NCI-H69 (cell line): ENCODE results near the gene FARP1.

Experiments used
- DNase-seq: peaks from one replicate; lab custom pipeline; 2025; lab: John Stamatoyannopoulos, UW

FARP1 gene

DNA sequence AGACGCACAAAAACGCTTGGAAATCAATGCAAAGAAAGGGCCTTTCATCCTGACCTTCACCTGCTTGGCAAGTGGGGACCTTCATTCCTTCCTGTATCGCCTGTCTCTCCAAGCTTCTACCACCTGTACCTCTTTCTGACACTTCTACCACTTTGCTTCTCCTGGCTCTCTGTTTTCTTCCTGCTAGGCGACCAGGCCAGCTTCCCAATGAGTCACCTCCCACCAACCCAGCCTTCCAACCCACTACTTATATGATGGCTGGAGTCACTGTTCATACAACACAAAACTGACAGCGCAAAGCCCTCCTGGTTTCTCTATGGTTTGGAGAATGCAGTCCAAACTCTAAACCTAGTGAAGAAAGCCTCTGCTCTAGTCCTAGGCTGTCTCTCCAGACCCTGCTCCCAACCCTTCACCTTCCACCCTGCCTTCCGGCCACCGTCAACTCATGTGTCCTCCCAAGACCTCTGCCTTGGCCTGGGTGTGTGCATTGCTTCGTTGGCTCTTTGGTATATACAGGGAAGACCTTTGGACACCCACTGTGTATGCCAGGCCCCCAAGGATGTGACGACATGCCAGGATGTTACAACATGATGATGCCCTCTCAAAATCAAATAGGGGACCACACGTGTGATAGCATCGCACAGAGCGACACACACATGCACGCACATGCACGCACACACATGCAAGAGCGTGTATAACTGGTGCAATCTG, 285.5 kb downstream of the FARP1 start:
- no peak for DNase-seq

DNA sequence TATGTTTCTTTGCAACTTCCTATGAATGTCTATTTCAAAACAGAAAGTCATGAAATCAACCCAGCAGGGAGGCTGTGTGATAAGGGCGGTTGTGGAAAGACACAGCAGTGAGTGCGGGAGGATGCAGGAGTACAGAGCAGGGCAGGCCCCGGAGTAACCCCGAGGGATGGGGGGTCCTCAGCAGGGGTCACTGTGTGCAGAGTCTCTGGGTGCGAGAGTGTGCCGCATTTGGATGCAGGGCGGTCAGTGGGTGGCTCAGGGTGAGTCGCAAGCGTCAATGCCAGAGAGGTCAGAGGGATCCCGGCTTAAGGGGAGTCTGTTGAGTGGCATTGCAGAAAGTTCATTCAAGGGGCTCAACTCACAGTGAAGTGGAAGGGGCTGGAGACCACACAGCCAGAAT, 286.2 kb downstream of the FARP1 start:
- no peak for DNase-seq

DNA sequence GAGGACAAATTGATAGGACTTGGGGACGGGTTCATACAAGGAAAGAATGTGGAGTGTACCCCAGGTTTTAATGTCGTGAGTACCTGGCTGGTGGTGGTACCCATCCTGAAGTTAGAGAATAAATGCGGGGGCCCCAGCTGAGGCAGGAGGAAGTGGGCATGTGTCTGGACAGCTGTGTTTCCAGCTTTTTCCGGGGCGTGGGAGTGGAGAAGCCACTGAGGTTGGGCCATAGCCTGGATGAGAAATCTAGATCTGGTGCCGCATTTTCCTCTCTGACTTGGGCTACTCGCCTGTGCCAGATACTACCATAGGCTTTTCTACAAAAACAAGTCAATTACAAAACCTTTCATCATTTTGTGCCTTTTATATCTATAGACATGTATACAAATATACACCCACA, 286.6 kb downstream of the FARP1 start:
- DNase-seq: no peak

GRCh38 chr13:98429977-98430736, 287.3 kb downstream of the FARP1 start:
- no peak for DNase-seq

GRCh38 chr13:98432638-98433037, 289.7 kb downstream of the FARP1 start:
- no peak for DNase-seq

GRCh38 chr13:98433654-98434053, 290.8 kb downstream of the FARP1 start:
- DNase-seq: no peak

DNA sequence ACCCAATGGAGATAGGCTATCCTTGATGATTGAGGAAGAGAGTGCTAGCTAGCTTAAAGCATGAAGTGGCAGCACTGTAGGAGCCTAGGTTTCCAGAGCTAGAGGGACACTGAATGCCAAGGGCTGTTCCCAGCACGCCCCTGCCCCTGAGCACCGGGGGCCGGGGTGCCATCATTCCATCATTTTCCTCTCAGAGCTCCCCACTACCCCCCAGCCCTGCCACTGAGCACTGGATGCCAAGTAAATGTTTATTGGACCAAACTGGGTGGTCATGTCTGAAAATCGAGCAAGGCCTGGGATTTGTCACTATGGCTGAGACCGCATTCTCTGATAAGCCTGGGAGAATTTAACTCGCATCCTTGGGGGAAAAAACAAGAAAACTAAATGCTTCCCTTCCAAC, 291.2 kb downstream of the FARP1 start:
- no peak for DNase-seq

- DNase-seq: no peak
These were observed 292.5 kb downstream of the FARP1 start for GRCh38 chr13:98435376-98435775.

DNA sequence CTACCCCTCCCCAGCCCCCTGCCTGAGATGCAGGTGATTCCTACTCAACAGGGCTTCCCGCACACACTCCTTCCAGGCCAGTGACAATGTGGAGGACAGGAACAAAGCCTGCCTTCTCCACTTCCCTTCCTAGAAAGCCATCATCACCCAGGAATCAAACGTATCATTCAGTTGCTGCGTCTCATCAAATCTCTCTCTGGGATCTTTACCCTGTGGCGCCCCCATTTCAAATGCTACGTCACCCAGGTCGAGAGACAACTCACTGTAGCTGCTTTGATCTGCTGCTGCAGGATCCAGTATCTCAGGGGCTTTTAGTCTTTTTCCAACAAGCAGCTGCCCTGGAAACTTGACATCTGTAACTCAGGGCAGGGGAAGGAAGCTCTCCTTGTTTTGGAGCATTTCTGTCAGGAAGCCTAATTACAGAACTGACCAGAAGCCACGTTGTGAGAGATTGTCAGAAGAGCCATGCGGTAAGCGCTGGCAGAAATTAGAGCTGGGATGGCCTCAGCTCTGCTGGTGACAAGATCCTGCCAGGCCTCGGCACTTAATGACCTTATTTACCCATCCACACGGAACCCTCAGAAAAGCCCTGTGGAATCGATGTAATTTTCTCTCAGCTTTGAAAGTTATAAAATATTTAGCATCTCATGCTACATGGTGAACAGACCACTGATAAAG, 293.5 kb downstream of the FARP1 start:
- DNase-seq: no peak

DNA sequence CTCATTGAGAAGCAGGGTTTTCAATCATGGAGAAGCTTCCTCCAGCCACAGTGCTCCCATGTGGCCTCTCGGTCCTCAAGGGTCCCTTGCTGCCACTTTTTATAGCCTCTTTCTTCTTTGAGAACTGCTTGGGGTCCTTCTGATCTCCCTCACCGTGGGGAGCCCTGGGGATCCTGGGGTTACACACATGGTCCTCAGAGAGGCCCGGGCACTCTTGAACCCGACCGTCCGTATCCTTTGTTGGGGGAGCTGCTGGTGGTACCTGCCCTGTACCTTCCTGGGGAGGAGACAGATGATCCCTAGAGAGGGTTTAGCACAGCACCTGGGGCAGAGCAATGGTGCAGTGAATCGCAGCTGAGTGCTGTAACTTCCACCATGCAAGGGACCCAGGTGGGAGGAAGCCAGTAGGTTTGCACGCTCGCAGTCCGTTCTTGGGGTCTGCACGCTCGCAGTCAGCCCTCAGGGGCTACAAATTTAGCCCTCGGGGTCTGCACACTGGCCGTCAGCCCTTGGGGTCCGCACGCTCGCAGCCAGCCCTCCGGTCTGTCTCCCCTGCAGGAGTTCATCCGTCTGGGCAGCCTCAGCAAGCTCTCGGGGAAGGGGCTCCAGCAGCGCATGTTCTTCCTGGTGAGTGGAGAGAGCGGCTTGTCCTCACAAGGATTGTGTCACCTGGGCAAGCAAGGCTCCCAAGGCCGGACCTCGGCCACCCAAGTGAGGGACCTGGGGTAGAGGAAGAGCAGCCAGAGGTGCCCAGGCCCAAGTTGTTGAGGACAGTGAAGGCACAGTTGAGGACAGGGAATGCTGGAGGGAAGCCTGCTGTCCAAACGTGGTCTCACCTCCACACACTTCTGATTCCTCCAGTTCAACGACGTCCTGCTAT, 295.6 kb downstream of the FARP1 start:
- DNase-seq: no peak

DNA sequence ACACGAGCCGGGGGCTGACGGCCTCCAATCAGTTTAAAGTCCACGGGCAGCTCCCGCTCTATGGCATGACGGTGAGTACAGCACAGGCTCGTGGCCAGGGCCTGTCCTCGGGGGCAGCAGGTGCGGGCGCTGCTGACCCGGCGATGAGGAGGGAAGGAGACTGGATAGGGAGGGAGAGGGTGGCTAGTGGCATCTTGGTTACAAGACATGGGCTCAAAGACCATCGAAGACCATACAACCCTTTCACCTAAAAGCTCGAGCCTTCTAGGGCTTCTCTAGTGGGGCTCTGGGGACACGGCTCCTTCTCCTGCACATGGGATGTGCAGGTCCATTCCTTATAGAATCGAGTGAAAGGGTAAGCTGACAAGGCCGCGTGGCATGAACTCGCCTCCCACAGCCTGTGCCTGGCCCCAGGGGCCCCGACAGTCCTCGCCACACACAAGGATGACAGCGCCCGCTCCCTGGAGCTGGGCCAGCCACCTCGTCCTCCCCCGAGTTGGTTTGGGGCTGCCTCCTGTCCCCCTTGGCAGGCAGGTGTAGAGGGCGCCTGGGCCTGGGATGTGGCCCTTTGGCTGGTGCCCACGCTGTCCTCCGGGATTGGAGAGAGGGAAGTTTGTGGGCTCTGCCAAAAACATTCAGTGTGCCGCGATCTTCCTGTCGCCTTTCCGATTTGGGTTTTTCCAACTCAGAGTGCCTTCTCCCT, 296.4 kb downstream of the FARP1 start:
- no peak for DNase-seq

DNA sequence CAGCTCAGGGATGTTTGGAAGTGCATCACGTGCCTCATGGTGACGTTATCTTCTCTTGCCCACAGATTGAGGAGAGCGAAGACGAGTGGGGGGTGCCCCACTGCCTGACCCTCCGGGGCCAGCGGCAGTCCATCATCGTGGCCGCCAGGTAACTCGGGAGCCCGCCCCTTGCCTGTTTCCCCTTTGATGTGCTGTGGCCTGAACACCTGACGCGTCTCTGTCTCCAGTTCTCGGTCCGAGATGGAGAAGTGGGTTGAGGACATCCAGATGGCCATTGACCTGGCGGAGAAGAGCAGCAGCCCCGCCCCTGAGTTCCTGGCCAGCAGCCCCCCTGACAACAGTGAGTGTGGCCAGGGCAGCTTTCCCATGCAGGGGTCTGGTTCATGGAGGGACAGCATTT, 297.0 kb downstream of the FARP1 start:
- DNase-seq: no peak

- DNase-seq: no peak
These were observed 297.6 kb downstream of the FARP1 start for GRCh38 chr13:98440390-98441055.

DNA sequence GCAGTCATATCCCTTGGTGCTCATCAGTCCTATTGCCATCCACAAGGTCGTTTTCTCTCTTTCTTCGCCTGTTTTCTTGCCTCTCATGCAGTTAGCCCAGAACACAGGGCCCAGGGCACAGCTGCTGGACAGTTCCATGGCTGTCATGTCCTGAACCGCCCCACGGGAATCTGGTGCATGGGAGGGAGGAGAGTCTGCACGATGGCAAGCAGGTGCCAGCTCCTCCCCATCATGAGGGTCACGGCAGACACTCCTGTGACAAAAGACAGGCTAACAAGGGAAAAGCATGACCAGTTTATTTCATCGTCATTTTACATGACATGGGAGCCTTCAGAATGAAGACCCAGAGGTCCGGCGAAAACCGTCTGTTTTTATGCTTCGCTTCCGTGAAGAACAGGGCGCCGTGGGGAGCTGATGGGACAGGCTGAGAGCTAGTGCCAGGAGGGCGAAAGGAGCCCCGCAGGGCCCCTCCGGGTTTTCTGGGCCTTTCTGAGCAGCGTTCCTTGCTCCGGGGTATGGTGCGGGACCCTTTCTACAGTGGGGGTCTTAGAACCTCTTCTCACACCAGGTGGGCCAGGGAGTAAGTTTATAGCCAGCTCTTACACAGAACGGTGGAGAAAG, 298.3 kb downstream of the FARP1 start:
- no peak for DNase-seq

DNA sequence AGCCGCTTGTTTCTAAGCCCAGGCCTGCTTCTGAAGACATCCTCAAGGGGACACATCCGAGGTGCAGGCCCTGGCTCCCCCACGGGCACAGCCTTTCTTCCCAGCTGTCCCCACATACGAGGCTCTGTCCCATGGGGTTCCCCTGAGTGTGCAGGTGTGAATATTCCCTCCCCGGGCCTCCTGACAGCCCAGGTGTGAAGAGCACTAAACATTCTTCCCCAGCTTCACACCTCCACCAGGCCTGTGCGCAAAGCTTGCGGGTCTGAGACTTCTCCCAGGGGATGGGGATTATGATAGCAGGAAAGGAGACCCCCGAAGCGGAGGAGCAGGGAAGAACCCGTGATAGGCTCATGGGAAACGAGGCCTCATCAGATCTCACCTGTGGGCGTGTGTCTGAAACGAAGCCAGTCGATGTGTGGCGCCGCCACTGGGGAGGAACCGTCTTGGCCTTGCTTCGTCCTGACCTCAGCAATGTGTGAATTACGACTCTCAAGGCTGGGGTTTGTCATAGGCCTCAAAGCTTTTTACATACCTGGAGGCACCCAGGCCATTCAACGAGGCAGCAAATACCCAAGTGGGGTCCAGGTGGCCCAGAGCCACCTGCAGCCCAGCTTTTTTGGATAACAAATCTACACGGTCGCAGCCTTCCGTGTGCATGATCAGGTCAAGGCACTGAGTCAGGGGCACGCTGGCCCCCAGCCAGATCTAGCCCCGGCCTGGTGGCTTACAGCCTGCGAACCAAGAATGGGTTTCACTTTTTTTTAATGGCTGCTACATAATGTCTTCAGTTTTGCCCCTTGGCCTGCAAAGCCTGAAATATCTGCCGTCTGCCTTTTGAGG, 299.7 kb downstream of the FARP1 start:
- DNase-seq: no peak

DNA sequence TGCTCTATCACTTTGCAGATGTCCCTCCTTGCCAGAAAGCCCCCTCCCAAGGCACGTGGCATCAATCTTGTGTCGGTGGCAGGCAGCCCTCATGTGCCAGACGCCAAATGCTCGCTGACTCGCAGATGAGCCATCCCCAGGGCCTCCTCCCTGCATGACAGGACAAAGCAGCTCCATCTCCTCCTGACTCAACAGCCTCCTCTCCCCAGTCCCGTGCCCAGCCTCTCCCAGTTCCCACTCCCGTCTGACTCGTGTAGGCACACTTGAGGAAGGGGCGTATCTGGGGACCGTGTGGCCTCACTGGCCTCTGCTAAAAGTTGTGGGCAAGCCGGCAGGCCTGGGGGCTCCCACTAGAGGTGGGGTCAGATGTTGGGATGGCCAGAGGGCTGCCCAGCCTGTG, 300.4 kb downstream of the FARP1 start:
- DNase-seq: no peak

DNA sequence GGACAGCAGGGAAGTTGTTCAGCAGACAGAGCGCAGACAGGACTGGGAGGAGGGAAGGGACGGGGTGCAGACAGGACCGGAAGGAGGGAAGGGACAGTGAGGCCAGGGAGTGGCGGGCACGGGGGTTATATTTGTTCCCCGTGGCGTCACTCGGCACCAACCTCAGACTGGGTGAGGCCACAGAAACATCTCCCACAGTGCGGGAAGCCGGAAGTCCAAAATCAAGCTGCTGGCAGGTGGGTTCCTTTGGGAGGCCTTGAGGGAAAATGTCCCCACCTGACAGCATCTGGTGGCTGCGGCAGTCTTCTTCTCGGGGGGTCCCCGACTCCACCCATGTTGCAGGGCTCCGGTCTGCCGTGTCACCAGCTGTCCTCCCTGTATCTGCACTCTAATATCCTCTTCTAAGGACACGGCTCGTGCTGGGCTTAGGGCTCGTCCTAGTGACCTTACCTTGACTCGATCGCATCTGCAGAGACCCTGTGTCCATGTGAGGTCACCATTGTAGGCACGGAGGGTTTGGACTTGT, 301.0 kb downstream of the FARP1 start:
- DNase-seq: no peak

- no peak for DNase-seq
These were observed 301.5 kb downstream of the FARP1 start for GRCh38 chr13:98444381-98444780.
